Motor neuron (in vitro differentiated cells): Measurements from ENCODE around the gene SPRED1. TPM values are rescaled to one million over a fixed set of nuclear protein-coding genes. Genes with fewer than 3 reads are reported as not detected.

Source experiments
- ATAC-seq, 8 experiments: fragments of 200-7000 bp; cut with Tn5 transposase; replicated peaks in 6 of 8; 2 replicates each; pipeline ENCODE4 v1.8.0; 2021; ENCODE audit warnings: mild to moderate bottlenecking in 8 of 8, moderate library complexity in 8 of 8
- H3K27ac ChIP-seq, 2 donors: fragments of 250-450 bp; sonication (Bioruptor Pico); 2 replicates each; pipeline ENCODE4 v1.9.0; 2021; ENCODE audit warnings: antibody characterized with exemption in 2 of 2, mild to moderate bottlenecking in 2 of 2, moderate library complexity in 1 of 2
- H3K4me1 ChIP-seq, 2 donors: fragments of 250-450 bp; sonication (Bioruptor Pico); replicated peaks in 1 of 2; 2 replicates each; pipeline ENCODE4 v1.6.1; 2021; ENCODE audit warnings: antibody characterized with exemption in 2 of 2, mild to moderate bottlenecking in 2 of 2, moderate library complexity in 1 of 2
- H3K4me3 ChIP-seq, 5 donors: fragments of 250-450 bp; sonication (Bioruptor Pico); 2 replicates each; pipeline ENCODE4 v1.9.0; 2021; ENCODE audit warnings: antibody characterized with exemption in 5 of 5, mild to moderate bottlenecking in 5 of 5, moderate library complexity in 4 of 5
- WGBS, 10 experiments: fragments of 450-650 bp; shearing (Covaris generic); methylation state at CpG; one replicate each; pipeline ENCODE4 v1.0.0; 2022; 5-methylcytosine and 5-hydroxymethylcytosine counted together
- in situ Hi-C, 9 experiments: fragments of 400-800 bp; cut with MboI; loops; one replicate each; pipeline ENCODE4 v1.15.0; 2021; ENCODE audit warnings: low sequenced_read_pairs in 9 of 9, low pct_unique_long_range_greater_than_20kb in 2 of 9; ENCODE audit not compliant: unreplicated experiment in 9 of 9
- total RNA-seq, 8 experiments: library from RNA; unstranded; fragments of 300-600 nt; gene quantifications; 2 replicates each; pipeline versions ENCODE4 v1.2.3 to v1.2.4, GENCODE V29; 2022

Gene SPRED1
- total RNA-seq, 8 experiments from 2014 or later = 10.1 to 46.0 (median 17.6) TPM

- in situ Hi-C loops = no loop called here
- WGBS, 10 experiments = 14 to 92% (median 62%) methylated on average over 1 to 4 of the region's 10 CpGs; no CpG with 5 or more reads in 1 of the 10 experiments
Measured at GRCh38 chr15:38378161-38378560, 125.5 kb downstream of the SPRED1 start.

GRCh38 chr15:38389924-38390542 lies 137.4 kb downstream of the SPRED1 start:
- H3K4me3 ChIP-seq = no peak overlapping the region
- 60 to 100% (median 98%) methylated on average over 1 to 3 of the region's 3 CpGs; no CpG with 5 or more reads in 4 of the 10 experiments for WGBS, 10 experiments
- in situ Hi-C loops = loop anchor here in 1 of 9 experiments (10.0 kb wide), 1 partner anchor 395 kb away; no protein-coding TSS in a partner anchor
- no peaks in the 10 kb centered on the region for H3K4me1 ChIP-seq
- peak in 3 of 8 experiments; percentile 59 to 80 (median 66) for ATAC-seq
- no peak overlapping the region for H3K27ac ChIP-seq

More at GRCh38 chr15:38378161-38378560, 125.5 kb downstream of the SPRED1 start:
- no peak for ATAC-seq
- H3K27ac ChIP-seq = no peak overlapping the region
- H3K4me3 ChIP-seq = no peak overlapping the region
- no peaks in the 10 kb centered on the region for H3K4me1 ChIP-seq

GRCh38 chr15:38391191-38391590 lies 138.6 kb downstream of the SPRED1 start:
- in situ Hi-C loops = no loop called here
- 8 to 74% (median 44%) methylated on average over 1 to 2 of the region's 2 CpGs; no CpG with 5 or more reads in 1 of the 10 experiments for WGBS, 10 experiments
- no peak overlapping the region for H3K4me3 ChIP-seq
- no peak overlapping the region for H3K27ac ChIP-seq
- H3K4me1 ChIP-seq = no peaks in the 10 kb centered on the region
- ATAC-seq = no peak

- in situ Hi-C loops = no loop called here
- 0 to 94% (median 57%) methylated on average over 1 to 2 of the region's 2 CpGs; no CpG with 5 or more reads in 4 of the 10 experiments for WGBS, 10 experiments
- H3K4me3 ChIP-seq = no peak overlapping the region
- H3K27ac ChIP-seq = no peak overlapping the region
- H3K4me1 ChIP-seq = no peaks in the 10 kb centered on the region
- no peak for ATAC-seq
Measured at GRCh38 chr15:38398134-38398533, 145.5 kb downstream of the SPRED1 start.

- WGBS, 10 experiments = 18 to 100% (median 86%) methylated on average over 1 to 6 of the region's 6 CpGs
- in situ Hi-C loops = no loop called here
Measured at GRCh38 chr15:38401106-38401505, 148.5 kb downstream of the SPRED1 start.

GRCh38 chr15:38401701-38402100 lies 149.1 kb downstream of the SPRED1 start:
- peak in 1 of 8 experiments; percentile 26 for ATAC-seq
- Histone ChIP-seq H3K27ac (no peak overlapping the region), H3K4me1 (no peaks in the 10 kb centered on the region), H3K4me3 (no peak overlapping the region)
- in situ Hi-C loops = no loop called here
- WGBS, 10 experiments = 0 to 95% (median 81%) methylated on average over 1 to 5 of the region's 5 CpGs

More at GRCh38 chr15:38401106-38401505, 148.5 kb downstream of the SPRED1 start:
- no peak for ATAC-seq
- Histone ChIP-seq H3K27ac (no peak overlapping the region), H3K4me3 (no peak overlapping the region), H3K4me1 (no peaks in the 10 kb centered on the region)

- Histone ChIP-seq H3K4me1 (no peaks in the 10 kb centered on the region), H3K4me3 (no peak overlapping the region), H3K27ac (no peak overlapping the region)
- ATAC-seq = no peak
- WGBS, 10 experiments = 20 to 100% (median 58%) methylated on average over 1 to 5 of the region's 7 CpGs; no CpG with 5 or more reads in 2 of the 10 experiments
- in situ Hi-C loops = no loop called here
Measured at GRCh38 chr15:38406436-38406835, 153.8 kb downstream of the SPRED1 start.

Other genes starting within 250 kb of the SPRED1 start
- gene FAM98B, start 201.3 kb downstream of the SPRED1 start, total RNA-seq = 10 to 100 TPM in 5 of 8 experiments, 1 to 10 TPM in 3; 8.4 to 32.4 (median 11.4) TPM